ENCODE measurements around the gene MAN2A2.

Gene MAN2A2

GRCh38 chr15:90871716-90872485, 31.2 kb upstream of the MAN2A2 start:
- H2AK5ac ChIP-seq (ENCODE audit: low read depth, low read length) = no peak overlapping the region
- no peak overlapping the region for H2BK15ac ChIP-seq (ENCODE audit: low read length)
- peak overlapping the region; percentile 71 for H3K9ac ChIP-seq (ENCODE audit: low read depth, low read length, poor library complexity)
- H3K14ac ChIP-seq (ENCODE audit: low read length) = no peak overlapping the region
- H3K9me3 ChIP-seq (replicated peaks in 1 of 2; ENCODE audit: control insufficient read depth in 2 of 2, insufficient read depth in 1 of 2, low read depth in 1 of 2, low read length in 2 of 2) = no peaks in the 10 kb centered on the region
- H2BK12ac ChIP-seq (ENCODE audit: low read length) = no peak overlapping the region
- no peak overlapping the region for H3K4ac ChIP-seq (ENCODE audit: low read length)
- no peaks in the 10 kb centered on the region for H3K27me3 ChIP-seq (ENCODE audit: control insufficient read depth in 3 of 3, insufficient read depth in 3 of 3, low read depth in 1 of 3, low read length in 3 of 3)
- no peak for DNase-seq (ENCODE audit: low spot score)
- WGBS, 2 donors (ENCODE audit: extremely low coverage in 2 of 2, insufficient read length in 2 of 2, insufficient replicate concordance in 1 of 2) = no CpG with 5 or more reads among the region's 77 CpGs
- H3K4me2 ChIP-seq (ENCODE audit: insufficient read depth, low read length, poor library complexity, severe bottlenecking) = peak overlapping the region; percentile 76
- peaks cover 4 to 6% of the 10 kb centered on the region in 2 donors for H3K36me3 ChIP-seq (replicated peaks in 1 of 2; ENCODE audit: control insufficient read depth in 2 of 2, insufficient read depth in 2 of 2, low read length in 2 of 2)
- peaks cover 3% of the 10 kb centered on the region for H3K79me1 ChIP-seq (ENCODE audit: low read depth, low read length)
- no peak overlapping the region for H4K91ac ChIP-seq (ENCODE audit: low read depth, low read length, poor library complexity)
- H3K4me1 ChIP-seq (ENCODE audit: control insufficient read depth in 2 of 2, insufficient read depth in 1 of 2, low read depth in 1 of 2, low read length in 2 of 2) = peaks cover 35 to 40% of the 10 kb centered on the region in 2 donors
- peak overlapping the region; percentile 90 for H2AFZ ChIP-seq (ENCODE audit: low read length)
- H3K23ac ChIP-seq (ENCODE audit: low read depth, low read length, poor library complexity) = peak overlapping the region; percentile 52
- no peak overlapping the region for H4K8ac ChIP-seq (ENCODE audit: low read depth, low read length)
- no peak overlapping the region for H3K27ac ChIP-seq (replicated peaks; ENCODE audit: low read length)
- no peak overlapping the region for H2BK5ac ChIP-seq (ENCODE audit: low read length)
- no peak overlapping the region for H2BK120ac ChIP-seq (ENCODE audit: low read depth, low read length)
- H3K4me3 ChIP-seq (ENCODE audit: low read length in 2 of 2) = peak overlapping the region; percentile 53 to 79
- peak overlapping the region; percentile 87 for H3K18ac ChIP-seq (ENCODE audit: low read length)

- Histone ChIP-seq H3K4me3 (ENCODE audit: low read length in 2 of 2) (peak overlapping the region; percentile 53 to 79), H3K23ac (ENCODE audit: low read depth, low read length, poor library complexity) (peak overlapping the region; percentile 52), H3K27me3 (ENCODE audit: control insufficient read depth in 3 of 3, insufficient read depth in 3 of 3, low read depth in 1 of 3, low read length in 3 of 3) (no peaks in the 10 kb centered on the region), H3K9me3 (replicated peaks in 1 of 2; ENCODE audit: control insufficient read depth in 2 of 2, insufficient read depth in 1 of 2, low read depth in 1 of 2, low read length in 2 of 2) (no peaks in the 10 kb centered on the region), H3K27ac (replicated peaks; ENCODE audit: low read length) (no peak overlapping the region), H3K4me1 (ENCODE audit: control insufficient read depth in 2 of 2, insufficient read depth in 1 of 2, low read depth in 1 of 2, low read length in 2 of 2) (peaks cover 35 to 40% of the 10 kb centered on the region in 2 donors), H2BK12ac (ENCODE audit: low read length) (no peak overlapping the region), H2BK120ac (ENCODE audit: low read depth, low read length) (no peak overlapping the region), H2AFZ (ENCODE audit: low read length) (peak overlapping the region; percentile 90), H3K36me3 (replicated peaks in 1 of 2; ENCODE audit: control insufficient read depth in 2 of 2, insufficient read depth in 2 of 2, low read length in 2 of 2) (peaks cover 8 to 11% of the 10 kb centered on the region in 2 donors), H3K79me1 (ENCODE audit: low read depth, low read length) (peaks cover 3% of the 10 kb centered on the region), H2AK5ac (ENCODE audit: low read depth, low read length) (no peak overlapping the region), H3K4ac (ENCODE audit: low read length) (no peak overlapping the region), H4K91ac (ENCODE audit: low read depth, low read length, poor library complexity) (no peak overlapping the region), H4K8ac (ENCODE audit: low read depth, low read length) (no peak overlapping the region), H3K14ac (ENCODE audit: low read length) (no peak overlapping the region), H3K4me2 (ENCODE audit: insufficient read depth, low read length, poor library complexity, severe bottlenecking) (peak overlapping the region; percentile 76), H2BK15ac (ENCODE audit: low read length) (no peak overlapping the region), H2BK5ac (ENCODE audit: low read length) (no peak overlapping the region), H3K18ac (ENCODE audit: low read length) (no peak overlapping the region), H3K9ac (ENCODE audit: low read depth, low read length, poor library complexity) (peak overlapping the region; percentile 71)
- no CpG with 5 or more reads among the region's 12 CpGs for WGBS, 2 donors (ENCODE audit: extremely low coverage in 2 of 2, insufficient read length in 2 of 2, insufficient replicate concordance in 1 of 2)
- no peak for DNase-seq (ENCODE audit: low spot score)
These were observed 30.5 kb upstream of the MAN2A2 start for GRCh38 chr15:90872486-90873184.

GRCh38 chr15:90873488-90873997, 29.6 kb upstream of the MAN2A2 start:
- no peak overlapping the region for H3K14ac ChIP-seq (ENCODE audit: low read length)
- peaks cover 3% of the 10 kb centered on the region for H3K79me1 ChIP-seq (ENCODE audit: low read depth, low read length)
- H3K18ac ChIP-seq (ENCODE audit: low read length) = no peak overlapping the region
- peak overlapping the region; percentile 18 for H2BK15ac ChIP-seq (ENCODE audit: low read length)
- no peaks in the 10 kb centered on the region for H3K27me3 ChIP-seq (ENCODE audit: control insufficient read depth in 3 of 3, insufficient read depth in 3 of 3, low read depth in 1 of 3, low read length in 3 of 3)
- no peak overlapping the region for H2AFZ ChIP-seq (ENCODE audit: low read length)
- peaks cover 11 to 17% of the 10 kb centered on the region in 2 donors for H3K36me3 ChIP-seq (replicated peaks in 1 of 2; ENCODE audit: control insufficient read depth in 2 of 2, insufficient read depth in 2 of 2, low read length in 2 of 2)
- no peak overlapping the region for H2BK5ac ChIP-seq (ENCODE audit: low read length)
- H3K23ac ChIP-seq (ENCODE audit: low read depth, low read length, poor library complexity) = no peak overlapping the region
- H3K4me2 ChIP-seq (ENCODE audit: insufficient read depth, low read length, poor library complexity, severe bottlenecking) = no peak overlapping the region
- WGBS, 2 donors (ENCODE audit: extremely low coverage in 2 of 2, insufficient read length in 2 of 2, insufficient replicate concordance in 1 of 2) = no CpG with 5 or more reads among the region's 6 CpGs
- H2BK12ac ChIP-seq (ENCODE audit: low read length) = peak overlapping the region; percentile 0
- peak overlapping the region; percentile 0 for H2AK5ac ChIP-seq (ENCODE audit: low read depth, low read length)
- no peak overlapping the region for H3K9ac ChIP-seq (ENCODE audit: low read depth, low read length, poor library complexity)
- no peak overlapping the region for H3K4me3 ChIP-seq (ENCODE audit: low read length in 2 of 2)
- no peak overlapping the region for H4K91ac ChIP-seq (ENCODE audit: low read depth, low read length, poor library complexity)
- no peak overlapping the region for H3K27ac ChIP-seq (replicated peaks; ENCODE audit: low read length)
- no peak overlapping the region for H2BK120ac ChIP-seq (ENCODE audit: low read depth, low read length)
- H3K9me3 ChIP-seq (replicated peaks in 1 of 2; ENCODE audit: control insufficient read depth in 2 of 2, insufficient read depth in 1 of 2, low read depth in 1 of 2, low read length in 2 of 2) = no peaks in the 10 kb centered on the region
- H3K4me1 ChIP-seq (ENCODE audit: control insufficient read depth in 2 of 2, insufficient read depth in 1 of 2, low read depth in 1 of 2, low read length in 2 of 2) = peaks cover 35 to 36% of the 10 kb centered on the region in 2 donors
- H4K8ac ChIP-seq (ENCODE audit: low read depth, low read length) = no peak overlapping the region
- no peak for DNase-seq (ENCODE audit: low spot score)
- no peak overlapping the region for H3K4ac ChIP-seq (ENCODE audit: low read length)

Data from neuronal stem cell (in vitro differentiated cells).